H9 (cell line): Measurements from ENCODE around the gene MKX. TPM values are rescaled to one million over a fixed set of nuclear protein-coding genes. Genes with fewer than 3 reads are reported as not detected.

ENCODE experiments used
- DNase-seq: peaks from one replicate; pipeline ENCODE4 v3.0.0-alpha.2; 2017
- H2AFZ ChIP-seq: one replicate; pipeline ENCODE4 v1.6.1; 2013; ENCODE audit warnings: mild to moderate bottlenecking, low read length, control low read depth, moderate library complexity
- H2AK5ac ChIP-seq: 2 replicates; pipeline ENCODE4 v1.6.1; 2013; ENCODE audit warnings: low read length, control low read depth, mixed read lengths; ENCODE audit not compliant: insufficient read length
- H2BK120ac ChIP-seq: one replicate; pipeline ENCODE4 v1.6.1; 2013; ENCODE audit warnings: low read depth, mild to moderate bottlenecking, low read length, control low read depth, inconsistent platforms; ENCODE audit not compliant: poor library complexity, severe bottlenecking
- H2BK12ac ChIP-seq: 2 replicates; pipeline ENCODE4 v1.6.1; 2013; ENCODE audit warnings: low read length, control low read depth, mixed read lengths, low read depth; ENCODE audit not compliant: insufficient read length
- H2BK15ac ChIP-seq: 2 replicates; pipeline ENCODE4 v1.6.1; 2013; ENCODE audit warnings: low read depth, low read length, control low read depth
- H2BK20ac ChIP-seq: one replicate; pipeline ENCODE4 v1.6.1; 2013; ENCODE audit warnings: low read depth, mild to moderate bottlenecking, low read length, control low read depth, inconsistent platforms; ENCODE audit not compliant: poor library complexity, severe bottlenecking
- H2BK5ac ChIP-seq: 2 replicates; pipeline ENCODE4 v1.6.1; 2013; ENCODE audit warnings: low read length, control low read depth, mixed read lengths; ENCODE audit not compliant: insufficient read length
- H3K14ac ChIP-seq: 2 replicates; pipeline ENCODE4 v1.6.1; 2013; ENCODE audit warnings: low read length, control low read depth; ENCODE audit not compliant: insufficient read depth
- H3K18ac ChIP-seq: 2 replicates; pipeline ENCODE4 v1.6.1; 2013; ENCODE audit warnings: low read depth, mild to moderate bottlenecking, mixed read lengths, low read length, control low read depth; ENCODE audit not compliant: insufficient read length
- H3K23ac ChIP-seq: 2 replicates; pipeline ENCODE4 v1.6.1; 2013; ENCODE audit warnings: low read length, control low read depth, mixed read lengths, low read depth; ENCODE audit not compliant: insufficient read length
- H3K23me2 ChIP-seq: 2 replicates; pipeline ENCODE4 v1.6.1; 2013; ENCODE audit warnings: low read depth, mild to moderate bottlenecking, mixed read lengths, low read length, control low read depth; ENCODE audit not compliant: insufficient read length, poor library complexity, severe bottlenecking
- H3K27ac ChIP-seq: 2 replicates; pipeline ENCODE4 v1.5.1; 2013; ENCODE audit warnings: low read length, control low read depth, mixed read lengths, low read depth; ENCODE audit not compliant: insufficient read length
- H3K27me3 ChIP-seq: 2 replicates; pipeline ENCODE4 v1.6.1; 2013; ENCODE audit warnings: low read length, control low read depth, inconsistent platforms; ENCODE audit not compliant: insufficient read depth
- H3K4ac ChIP-seq: 2 replicates; pipeline ENCODE4 v1.6.1; 2013; ENCODE audit warnings: low read depth, mild to moderate bottlenecking, control low read depth, inconsistent platforms, low read length, moderate library complexity
- H3K4me1 ChIP-seq: 2 replicates; pipeline ENCODE4 v1.6.1; 2013; ENCODE audit warnings: low read length, control low read depth, inconsistent platforms; ENCODE audit not compliant: insufficient read depth
- H3K4me2 ChIP-seq: 2 replicates; pipeline ENCODE4 v1.6.1; 2013; ENCODE audit warnings: low read length, control low read depth, mixed read lengths; ENCODE audit not compliant: insufficient read length, insufficient read depth
- H3K56ac ChIP-seq: 2 replicates; pipeline ENCODE4 v1.6.1; 2013; ENCODE audit warnings: low read depth, mild to moderate bottlenecking, mixed read lengths, low read length, control low read depth; ENCODE audit not compliant: insufficient read length
- H3K79me1 ChIP-seq: 2 replicates; pipeline ENCODE4 v1.6.1; 2013; ENCODE audit warnings: low read depth, mild to moderate bottlenecking, moderate library complexity, low read length, control low read depth, inconsistent platforms; ENCODE audit not compliant: insufficient read depth, poor library complexity, severe bottlenecking
- H3K79me2 ChIP-seq: 2 replicates; pipeline ENCODE4 v1.6.1; 2013; ENCODE audit warnings: low read length, control low read depth, inconsistent platforms; ENCODE audit not compliant: insufficient read depth
- H3K9ac ChIP-seq: 2 replicates; pipeline ENCODE4 v1.6.1; 2013; ENCODE audit warnings: low read length, control low read depth, mixed read lengths; ENCODE audit not compliant: insufficient read length; ENCODE audit errors: extremely low read depth
- H3K9me3 ChIP-seq: one replicate; pipeline ENCODE4 v1.6.1; 2013; ENCODE audit warnings: low read depth, low read length, inconsistent platforms; ENCODE audit not compliant: control insufficient read depth
- H3T11ph ChIP-seq: one replicate; pipeline ENCODE4 v1.6.1; 2013; ENCODE audit warnings: mild to moderate bottlenecking, low read length, control low read depth, inconsistent platforms
- H4K20me1 ChIP-seq: one replicate; pipeline ENCODE4 v1.6.1; 2013; ENCODE audit not compliant: control insufficient read depth, insufficient read length, insufficient read depth
- H4K5ac ChIP-seq: 2 replicates; pipeline ENCODE4 v1.6.1; 2013; ENCODE audit warnings: low read depth, mild to moderate bottlenecking, mixed read lengths, low read length, control low read depth; ENCODE audit not compliant: insufficient read length
- H4K8ac ChIP-seq: replicated peaks from 2 replicates; pipeline ENCODE4 v1.6.1; 2013; ENCODE audit warnings: low read length, control low read depth, mixed read lengths, low read depth; ENCODE audit not compliant: insufficient read length
- H4K91ac ChIP-seq: 2 replicates; pipeline ENCODE4 v1.6.1; 2013; ENCODE audit warnings: low read depth, mild to moderate bottlenecking, moderate library complexity, mixed read lengths, low read length, control low read depth; ENCODE audit not compliant: insufficient read length
- H3K27ac Mint-ChIP-seq, 3 experiments: 2 replicates in 2 of 3; 3 replicates in 1 of 3; pipeline ENCODE4 v1.8.0; 2020 to 2021; ENCODE audit warnings: mixed read lengths in 3 of 3, mild to moderate bottlenecking in 1 of 3, moderate library complexity in 1 of 3
- H3K27me3 Mint-ChIP-seq: 2 replicates; pipeline ENCODE4 v1.8.0; 2021; ENCODE audit warnings: low read depth, mild to moderate bottlenecking, moderate library complexity, mixed read lengths
- H3K36me3 Mint-ChIP-seq, 3 experiments: 2 replicates in 2 of 3; 3 replicates in 1 of 3; pipeline ENCODE4 v1.8.0; 2020 to 2021; ENCODE audit warnings: low read depth in 3 of 3, mixed read lengths in 3 of 3; ENCODE audit not compliant: insufficient read depth in 1 of 3
- H3K4me1 Mint-ChIP-seq, 2 experiments: 2 replicates each; pipeline ENCODE4 v1.8.0; 2020; ENCODE audit warnings: mixed read lengths in 2 of 2
- H3K4me3 Mint-ChIP-seq, 2 experiments: 2 replicates in 1 of 2; 3 replicates in 1 of 2; pipeline ENCODE4 v1.8.0; 2020 to 2021; ENCODE audit warnings: mild to moderate bottlenecking in 2 of 2, mixed read lengths in 2 of 2, moderate library complexity in 1 of 2
- H3K9me3 Mint-ChIP-seq, 2 experiments: 2 replicates in 1 of 2; 3 replicates in 1 of 2; pipeline ENCODE4 v1.8.0; 2020; ENCODE audit warnings: mild to moderate bottlenecking in 2 of 2, mixed read lengths in 2 of 2, moderate library complexity in 1 of 2
- WGBS: extraction: QIAGEN DNeasy Blood & Tissue Kit; methylation state at CpG from one replicate; pipeline ENCODE4 v1.1.7; 2013; ENCODE audit warnings: missing lambda C conversion rate, low lambda C conversion rate, mixed read lengths; ENCODE audit not compliant: insufficient read length; ENCODE audit errors: extremely low coverage; 5-methylcytosine and 5-hydroxymethylcytosine counted together
- total RNA-seq: library from RNA; stranded (reverse); gene quantifications from 2 replicates; pipeline ENCODE4 v1.2.1, GENCODE V29; 2021
- TF ChIP-seq, protein P1 (sequence below): fragments of 200-600 bp; sonication (generic); conservative IDR thresholded peaks from 3 replicates; pipeline ENCODE4 v1.8.0; 2021; ENCODE audit warnings: antibody characterized with exemption, mild to moderate bottlenecking

MKX gene
- total RNA-seq, 1 experiment from 2014 or later, result 0.46 TPM

GRCh38 chr10:27687326-27687725 lies 58.3 kb downstream of the MKX start:
- Histone ChIP-seq H3K23me2 (no peaks in the 10 kb centered on the region), H2BK5ac (no peak overlapping the region), H3K4me2 (no peak overlapping the region), H3K27ac (no peak overlapping the region), H3K56ac (no peak overlapping the region), H3T11ph (no peak overlapping the region), H4K8ac (no peak overlapping the region), H3K18ac (no peak overlapping the region), H4K20me1 (no peaks in the 10 kb centered on the region), H2BK20ac (no peak overlapping the region), H3K4me1 (no peaks in the 10 kb centered on the region), H4K5ac (no peak overlapping the region), H2AFZ (no peak overlapping the region), H4K91ac (no peak overlapping the region), H3K23ac (no peak overlapping the region), H2BK120ac (no peak overlapping the region), H3K79me2 (no peaks in the 10 kb centered on the region), H3K79me1 (no peaks in the 10 kb centered on the region), H3K14ac (no peak overlapping the region), H3K9me3 (no peaks in the 10 kb centered on the region), H2AK5ac (no peak overlapping the region), H2BK12ac (no peak overlapping the region), H3K27me3 (no peaks in the 10 kb centered on the region), H2BK15ac (no peak overlapping the region), H3K9ac (no peak overlapping the region), H3K4ac (no peak overlapping the region)
- Mint-ChIP-seq H3K4me3 (no peak overlapping the region), H3K4me1 (no peaks in the 10 kb centered on the region), H3K27me3 (no peaks in the 10 kb centered on the region; the same call in 1 of the 2 replicates), H3K27ac (peak overlapping the region in 1 of 3 experiments; percentile 22; a peak in 1 of 7 replicates), H3K9me3 (peaks cover 2 to 4% of the 10 kb centered on the region in 2 experiments; a peak in 3 of 5 replicates), H3K36me3 (peaks cover 0 to 3% (median 2%) of the 10 kb centered on the region in 3 experiments; a peak in 2 of 7 replicates)
- TF ChIP-seq, protein P1, sequence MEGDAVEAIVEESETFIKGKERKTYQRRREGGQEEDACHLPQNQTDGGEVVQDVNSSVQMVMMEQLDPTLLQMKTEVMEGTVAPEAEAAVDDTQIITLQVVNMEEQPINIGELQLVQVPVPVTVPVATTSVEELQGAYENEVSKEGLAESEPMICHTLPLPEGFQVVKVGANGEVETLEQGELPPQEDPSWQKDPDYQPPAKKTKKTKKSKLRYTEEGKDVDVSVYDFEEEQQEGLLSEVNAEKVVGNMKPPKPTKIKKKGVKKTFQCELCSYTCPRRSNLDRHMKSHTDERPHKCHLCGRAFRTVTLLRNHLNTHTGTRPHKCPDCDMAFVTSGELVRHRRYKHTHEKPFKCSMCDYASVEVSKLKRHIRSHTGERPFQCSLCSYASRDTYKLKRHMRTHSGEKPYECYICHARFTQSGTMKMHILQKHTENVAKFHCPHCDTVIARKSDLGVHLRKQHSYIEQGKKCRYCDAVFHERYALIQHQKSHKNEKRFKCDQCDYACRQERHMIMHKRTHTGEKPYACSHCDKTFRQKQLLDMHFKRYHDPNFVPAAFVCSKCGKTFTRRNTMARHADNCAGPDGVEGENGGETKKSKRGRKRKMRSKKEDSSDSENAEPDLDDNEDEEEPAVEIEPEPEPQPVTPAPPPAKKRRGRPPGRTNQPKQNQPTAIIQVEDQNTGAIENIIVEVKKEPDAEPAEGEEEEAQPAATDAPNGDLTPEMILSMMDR, result no peak
- DNase-seq, result no peak
- WGBS, result no CpG with 5 or more reads among the region's 6 CpGs
